Measurements from ENCODE around the gene DNAJC24.

DNA sequence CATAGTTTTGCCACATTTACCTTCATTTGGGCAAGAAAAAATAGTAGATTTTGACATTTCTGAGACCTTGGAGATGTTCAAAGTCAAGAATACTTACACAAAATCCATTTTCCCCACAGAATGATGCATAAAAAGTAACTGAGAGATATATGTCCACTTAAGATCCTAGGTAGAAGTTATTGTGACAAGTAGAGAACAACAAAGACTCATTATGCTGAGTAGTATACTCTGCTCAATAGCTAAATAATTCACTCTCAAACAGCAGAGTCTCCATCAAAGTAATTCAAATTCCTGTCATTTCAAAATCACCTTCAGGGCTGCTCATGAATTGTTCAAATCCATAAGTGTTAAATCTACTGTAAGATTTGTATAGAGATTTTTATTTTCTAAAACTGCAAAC, 104.4 kb downstream of the DNAJC24 start:
- TF ChIP-seq, protein P1, sequence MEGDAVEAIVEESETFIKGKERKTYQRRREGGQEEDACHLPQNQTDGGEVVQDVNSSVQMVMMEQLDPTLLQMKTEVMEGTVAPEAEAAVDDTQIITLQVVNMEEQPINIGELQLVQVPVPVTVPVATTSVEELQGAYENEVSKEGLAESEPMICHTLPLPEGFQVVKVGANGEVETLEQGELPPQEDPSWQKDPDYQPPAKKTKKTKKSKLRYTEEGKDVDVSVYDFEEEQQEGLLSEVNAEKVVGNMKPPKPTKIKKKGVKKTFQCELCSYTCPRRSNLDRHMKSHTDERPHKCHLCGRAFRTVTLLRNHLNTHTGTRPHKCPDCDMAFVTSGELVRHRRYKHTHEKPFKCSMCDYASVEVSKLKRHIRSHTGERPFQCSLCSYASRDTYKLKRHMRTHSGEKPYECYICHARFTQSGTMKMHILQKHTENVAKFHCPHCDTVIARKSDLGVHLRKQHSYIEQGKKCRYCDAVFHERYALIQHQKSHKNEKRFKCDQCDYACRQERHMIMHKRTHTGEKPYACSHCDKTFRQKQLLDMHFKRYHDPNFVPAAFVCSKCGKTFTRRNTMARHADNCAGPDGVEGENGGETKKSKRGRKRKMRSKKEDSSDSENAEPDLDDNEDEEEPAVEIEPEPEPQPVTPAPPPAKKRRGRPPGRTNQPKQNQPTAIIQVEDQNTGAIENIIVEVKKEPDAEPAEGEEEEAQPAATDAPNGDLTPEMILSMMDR (IDR thresholded peaks at IDR 0.05): no peak
- no peak for TF ChIP-seq POLR2A (IDR thresholded peaks at IDR 0.05)
- no peak for TF ChIP-seq POLR2AphosphoS5 (IDR thresholded peaks at IDR 0.05)
